GM12865 (cell line): ENCODE results near the gene EPO.

Experiments used
- DNase-seq: peaks from one replicate; pipeline ENCODE4 v3.0.0; 2010; ENCODE audit warnings: low read depth
- H3K4me3 ChIP-seq: 2 replicates; pipeline ENCODE4 v1.5.1; 2011; ENCODE audit warnings: mild to moderate bottlenecking, low read depth, low read length, control low read depth
- TF ChIP-seq, protein P1 (sequence below): IDR thresholded peaks from 2 replicates; pipeline ENCODE4 v1.5.1; 2011; ENCODE audit warnings: low read length, control low read depth, low read depth, inconsistent platforms; ENCODE audit not compliant: insufficient read depth; ENCODE audit errors: missing control alignments

The EPO gene

DNA sequence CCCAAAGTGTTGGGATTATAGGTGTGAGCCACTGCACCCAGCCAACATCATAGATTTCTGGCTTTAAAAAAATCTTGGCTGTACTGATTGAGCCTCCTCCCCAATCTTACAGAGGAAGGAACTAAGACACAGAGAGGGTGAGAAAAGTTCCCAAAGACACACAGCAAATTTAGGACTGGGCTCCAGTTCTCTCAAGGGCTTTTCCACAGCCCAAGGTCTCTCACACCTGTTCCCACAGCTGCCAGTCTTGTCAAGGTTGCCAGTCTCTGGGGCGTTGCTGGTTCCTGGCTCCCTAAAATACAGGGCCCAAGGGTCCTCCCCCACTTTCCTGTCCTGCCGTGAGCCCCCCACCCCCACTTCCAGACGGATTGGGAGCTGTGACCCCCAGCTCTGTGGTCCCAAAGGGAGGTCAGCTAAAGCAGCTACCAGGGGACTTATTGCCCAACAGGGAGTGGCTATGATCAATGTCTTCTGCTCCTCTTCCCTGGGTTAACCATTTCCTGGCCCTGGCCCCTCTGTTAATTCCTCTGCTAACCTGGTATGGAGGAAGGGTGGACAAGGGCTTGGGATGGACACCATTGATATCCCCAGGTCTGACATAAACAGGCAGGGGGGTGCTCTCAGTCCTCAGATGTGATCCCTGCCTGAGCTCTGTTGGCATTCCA is 10.0 kb downstream of the EPO start:
- H3K4me3 ChIP-seq, result no peak overlapping the region
- TF ChIP-seq, protein P1, sequence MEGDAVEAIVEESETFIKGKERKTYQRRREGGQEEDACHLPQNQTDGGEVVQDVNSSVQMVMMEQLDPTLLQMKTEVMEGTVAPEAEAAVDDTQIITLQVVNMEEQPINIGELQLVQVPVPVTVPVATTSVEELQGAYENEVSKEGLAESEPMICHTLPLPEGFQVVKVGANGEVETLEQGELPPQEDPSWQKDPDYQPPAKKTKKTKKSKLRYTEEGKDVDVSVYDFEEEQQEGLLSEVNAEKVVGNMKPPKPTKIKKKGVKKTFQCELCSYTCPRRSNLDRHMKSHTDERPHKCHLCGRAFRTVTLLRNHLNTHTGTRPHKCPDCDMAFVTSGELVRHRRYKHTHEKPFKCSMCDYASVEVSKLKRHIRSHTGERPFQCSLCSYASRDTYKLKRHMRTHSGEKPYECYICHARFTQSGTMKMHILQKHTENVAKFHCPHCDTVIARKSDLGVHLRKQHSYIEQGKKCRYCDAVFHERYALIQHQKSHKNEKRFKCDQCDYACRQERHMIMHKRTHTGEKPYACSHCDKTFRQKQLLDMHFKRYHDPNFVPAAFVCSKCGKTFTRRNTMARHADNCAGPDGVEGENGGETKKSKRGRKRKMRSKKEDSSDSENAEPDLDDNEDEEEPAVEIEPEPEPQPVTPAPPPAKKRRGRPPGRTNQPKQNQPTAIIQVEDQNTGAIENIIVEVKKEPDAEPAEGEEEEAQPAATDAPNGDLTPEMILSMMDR, result no peak
- no peak for DNase-seq

DNA sequence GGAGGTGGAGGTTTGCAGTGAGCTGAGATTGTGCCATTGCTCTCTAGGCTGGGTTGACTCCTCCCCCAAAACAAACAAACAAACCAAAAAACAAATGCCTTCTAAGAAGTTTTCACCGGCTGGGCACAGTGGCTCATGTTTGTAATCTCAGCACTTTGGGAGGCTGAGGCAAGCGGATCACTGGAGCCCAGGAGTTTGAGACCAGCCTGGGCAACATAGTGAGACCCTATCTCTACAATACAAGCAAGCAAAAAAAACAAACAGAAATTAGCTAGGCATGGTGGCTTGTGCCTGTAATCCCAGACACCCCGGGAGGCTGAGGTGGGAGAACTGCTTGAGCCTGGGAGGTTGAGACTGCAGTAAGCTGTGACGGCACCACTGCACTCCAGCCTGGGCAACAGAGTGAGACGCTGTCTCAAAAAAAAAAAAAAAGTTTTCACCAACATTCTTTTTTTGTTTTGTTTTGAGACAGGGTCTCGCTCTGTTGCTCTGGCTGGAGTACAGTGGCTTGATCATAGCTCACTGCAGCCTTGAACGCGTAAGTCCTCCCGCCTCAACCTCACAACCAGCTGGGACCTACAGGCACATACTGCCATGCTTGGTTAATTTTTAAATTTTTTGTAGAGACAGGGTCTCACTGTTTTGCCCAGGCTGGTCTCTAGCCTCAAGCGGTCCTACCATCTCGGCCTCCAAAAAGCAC is 11.8 kb downstream of the EPO start:
- H3K4me3 ChIP-seq, result no peak overlapping the region
- no peak for DNase-seq
- TF ChIP-seq, protein P1, result no peak

DNA sequence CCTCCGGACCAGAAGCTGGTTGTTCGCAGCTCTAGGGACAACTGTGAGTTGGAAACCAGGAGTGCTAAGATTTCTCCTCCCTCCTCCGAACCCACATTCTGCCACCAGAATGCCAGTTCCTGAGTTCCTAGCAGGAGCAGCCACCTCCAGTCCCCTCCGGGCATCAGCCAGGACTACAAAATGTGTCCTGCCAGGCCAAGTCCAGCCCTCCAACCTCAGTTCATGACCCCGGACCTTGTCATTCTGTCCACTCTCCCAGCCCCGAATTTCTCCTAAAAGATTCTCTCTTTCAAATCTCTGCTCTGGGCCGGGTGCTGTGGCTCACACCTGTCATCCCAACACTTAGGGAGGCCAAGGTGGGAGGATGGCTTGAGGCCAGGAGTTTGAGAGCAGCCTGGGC is 15.5 kb downstream of the EPO start:
- no peak overlapping the region for H3K4me3 ChIP-seq
- TF ChIP-seq, protein P1, result no peak
- DNase-seq, result no peak

DNA sequence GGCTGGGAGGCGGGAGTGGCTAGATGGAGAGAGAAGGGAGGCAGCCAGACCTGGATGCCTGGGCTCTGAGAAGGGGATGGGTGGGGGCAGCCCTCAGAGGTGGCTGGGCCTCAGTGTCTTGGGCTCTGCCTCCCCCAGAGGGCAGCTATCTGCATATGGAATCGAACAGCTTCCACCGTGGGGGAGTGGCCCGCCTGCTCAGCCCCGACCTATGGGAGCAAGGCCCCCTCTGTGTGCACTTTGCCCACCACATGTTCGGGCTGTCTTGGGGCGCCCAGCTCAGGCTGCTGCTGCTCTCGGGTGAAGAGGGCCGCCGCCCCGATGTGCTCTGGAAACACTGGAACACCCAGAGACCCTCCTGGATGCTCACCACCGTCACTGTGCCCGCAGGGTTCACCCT is 16.4 kb downstream of the EPO start:
- DNase-seq, result no peak
- H3K4me3 ChIP-seq, result no peak overlapping the region
- TF ChIP-seq, protein P1, result no peak

- no peak for DNase-seq
- H3K4me3 ChIP-seq, result no peak overlapping the region
- TF ChIP-seq, protein P1, result no peak
Observed at GRCh38 chr7:100739934-100740333, 19.7 kb downstream of the EPO start.

- H3K4me3 ChIP-seq, result no peak overlapping the region
- DNase-seq, result no peak
Observed at GRCh38 chr7:100744605-100745004, 24.3 kb downstream of the EPO start.

More at GRCh38 chr7:100744605-100745004, 24.3 kb downstream of the EPO start:
- TF ChIP-seq, protein P1, result no peak
